ENCODE data around the gene RAPGEF5. TPM values are rescaled to one million over a fixed set of nuclear protein-coding genes. Genes with fewer than 3 reads are reported as not detected.

Gene RAPGEF5
- total RNA-seq, 1 experiment from 2014 or later: 15.6 TPM

DNA sequence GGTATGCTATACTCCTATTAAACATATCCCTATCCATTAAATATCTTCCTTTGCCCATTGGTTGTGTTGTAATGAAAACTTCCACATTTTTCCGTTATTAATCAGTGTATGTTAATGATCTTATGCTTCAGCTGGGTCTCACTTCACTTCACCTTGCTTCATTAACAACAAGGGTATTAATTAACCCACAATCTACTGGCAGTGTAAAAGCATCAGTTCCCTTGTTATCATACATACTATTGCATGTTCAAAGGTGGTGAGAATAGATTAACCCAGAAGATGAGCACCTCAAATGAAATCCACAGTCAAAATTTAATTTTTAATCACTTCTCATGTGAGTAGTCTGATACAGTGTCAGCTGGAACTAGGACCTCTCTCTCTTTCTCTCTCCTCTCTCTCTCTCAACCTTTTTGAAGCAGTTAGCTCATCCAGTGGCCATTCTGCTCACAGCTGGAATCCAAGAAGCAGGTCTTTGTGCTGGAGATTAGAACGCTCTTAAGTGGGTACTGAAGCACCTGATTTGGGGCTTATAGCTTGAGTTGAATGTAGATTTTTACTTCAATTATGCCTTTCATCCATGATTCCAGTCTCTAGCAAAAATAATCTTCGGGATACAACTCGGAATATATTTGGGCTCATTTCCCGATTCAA is 172.3 kb downstream of the RAPGEF5 start:
- DNase-seq (ENCODE audit: low read depth, low spot score): no peak
- no peaks in the 10 kb centered on the region for H3K4me1 ChIP-seq (ENCODE audit: control insufficient read depth in 1 of 2, insufficient read depth in 2 of 2, low read length in 2 of 2)

More for the DNA sequence above, 172.3 kb downstream of the RAPGEF5 start:
- no peak for ATAC-seq
- Histone ChIP-seq H3K9ac (ENCODE audit: low read length) (no peak overlapping the region), H3K36me3 (ENCODE audit: control insufficient read depth in 1 of 2, insufficient read depth in 2 of 2, low read length in 2 of 2) (no peaks in the 10 kb centered on the region), H2AFZ (ENCODE audit: low read depth, low read length, poor library complexity, severe bottlenecking) (no peak overlapping the region), H3K27me3 (ENCODE audit: insufficient read depth, low read length) (no peaks in the 10 kb centered on the region), H3K9me3 (ENCODE audit: control insufficient read depth in 1 of 2, insufficient read depth in 1 of 2, low read depth in 1 of 2, low read length in 2 of 2) (no peaks in the 10 kb centered on the region), H4K20me1 (ENCODE audit: insufficient read depth) (no peaks in the 10 kb centered on the region), H3K9me2 (ENCODE audit: insufficient read depth) (no peaks in the 10 kb centered on the region), H3K4me2 (ENCODE audit: low read length) (no peak overlapping the region), H3K27ac (ENCODE audit: low read depth, low read length) (no peak overlapping the region), H3K4me3 (replicated peaks in 1 of 2; ENCODE audit: low read depth in 1 of 2, low read length in 2 of 2) (no peak overlapping the region), H3K79me2 (ENCODE audit: insufficient read depth, low read length) (no peaks in the 10 kb centered on the region)
- TF ChIP-seq SIN3A (IDR thresholded peaks at IDR 0.05; ENCODE audit: low read depth) (no peak), REST (IDR thresholded peaks at IDR 0.05; ENCODE audit: low read depth) (no peak), EGR1 (IDR thresholded peaks at IDR 0.05; ENCODE audit: low read depth) (no peak), RAD21 (IDR thresholded peaks at IDR 0.05; ENCODE audit: low read depth) (no peak), TCF7L2 (IDR thresholded peaks at IDR 0.05; ENCODE audit: borderline replicate concordance, extremely low read depth, insufficient read depth, insufficient read length) (no peak), FOSL1 (IDR thresholded peaks at IDR 0.05; ENCODE audit: low read depth) (no peak), SRF (IDR thresholded peaks at IDR 0.05; ENCODE audit: low read depth) (no peak), YY1 (IDR thresholded peaks at IDR 0.05; ENCODE audit: extremely low read depth, insufficient replicate concordance, low read depth, low read length) (no peak)
- TF ChIP-seq, protein P1, sequence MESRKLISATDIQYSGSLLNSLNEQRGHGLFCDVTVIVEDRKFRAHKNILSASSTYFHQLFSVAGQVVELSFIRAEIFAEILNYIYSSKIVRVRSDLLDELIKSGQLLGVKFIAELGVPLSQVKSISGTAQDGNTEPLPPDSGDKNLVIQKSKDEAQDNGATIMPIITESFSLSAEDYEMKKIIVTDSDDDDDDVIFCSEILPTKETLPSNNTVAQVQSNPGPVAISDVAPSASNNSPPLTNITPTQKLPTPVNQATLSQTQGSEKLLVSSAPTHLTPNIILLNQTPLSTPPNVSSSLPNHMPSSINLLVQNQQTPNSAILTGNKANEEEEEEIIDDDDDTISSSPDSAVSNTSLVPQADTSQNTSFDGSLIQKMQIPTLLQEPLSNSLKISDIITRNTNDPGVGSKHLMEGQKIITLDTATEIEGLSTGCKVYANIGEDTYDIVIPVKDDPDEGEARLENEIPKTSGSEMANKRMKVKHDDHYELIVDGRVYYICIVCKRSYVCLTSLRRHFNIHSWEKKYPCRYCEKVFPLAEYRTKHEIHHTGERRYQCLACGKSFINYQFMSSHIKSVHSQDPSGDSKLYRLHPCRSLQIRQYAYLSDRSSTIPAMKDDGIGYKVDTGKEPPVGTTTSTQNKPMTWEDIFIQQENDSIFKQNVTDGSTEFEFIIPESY (IDR thresholded peaks at IDR 0.05; ENCODE audit: extremely low read depth, insufficient replicate concordance, low read length): no peak
- RAD21 ChIA-PET (ENCODE audit: low non-redundant PET in 1 of 2, low total read pairs in 2 of 2, uncharacterized antibody in 2 of 2, unreplicated experiment in 2 of 2): no interaction called here
- intact Hi-C loops (cut with micrococcal nuclease): no loop called here
- POLR2A ChIA-PET: no interaction called here
- CTCF ChIA-PET: no interaction called here
- no TSS peak for BruUV-seq (replicated peaks)
